WTC11 (cell line): ENCODE measurements around the gene PKM. TPM values are rescaled to one million over a fixed set of nuclear protein-coding genes. Genes with fewer than 3 reads are reported as not detected.

Experiments
- ATAC-seq: fragments of 200-7000 bp; cut with Tn5 transposase; 2 replicates; pipeline ENCODE4 v1.10.0; 2021; ENCODE audit warnings: mild to moderate bottlenecking, moderate library complexity
- CTCF ChIA-PET: fragments of 300-600 bp; sonication (Branson Sonifier 250); formaldehyde crosslinking; loops from one replicate; lab custom pipeline; 2021; ENCODE audit warnings: antibody characterized with exemption; lab: Charles Lee
- POLR2A ChIA-PET: fragments of 350-600 bp; sonication (Branson Sonifier 250); formaldehyde crosslinking; loops from one replicate; lab custom pipeline; 2021; ENCODE audit warnings: antibody characterized with exemption; lab: Charles Lee
- DNase-seq: peaks from one replicate; pipeline ENCODE4 v3.0.0; 2021; ENCODE audit warnings: low spot score
- H3K27ac Mint-ChIP-seq: 2 replicates; pipeline ENCODE4 v1.8.0; 2021; ENCODE audit warnings: mixed read lengths
- H3K27me3 Mint-ChIP-seq: 2 replicates; pipeline ENCODE4 v1.8.0; 2021; ENCODE audit warnings: low read depth, mild to moderate bottlenecking, moderate library complexity, mixed read lengths
- H3K36me3 Mint-ChIP-seq: 2 replicates; pipeline ENCODE4 v1.8.0; 2021; ENCODE audit warnings: mixed read lengths
- H3K4me1 Mint-ChIP-seq: 2 replicates; pipeline ENCODE4 v1.8.0; 2022; ENCODE audit warnings: mixed read lengths
- H3K4me3 Mint-ChIP-seq: 2 replicates; pipeline ENCODE4 v1.8.0; 2021; ENCODE audit warnings: mild to moderate bottlenecking, moderate library complexity, mixed read lengths
- H3K9me3 Mint-ChIP-seq: 2 replicates; pipeline ENCODE4 v1.8.0; 2021; ENCODE audit warnings: mixed read lengths
- GABPB1 ChIP-seq: sonication (generic); formaldehyde crosslinking; IDR thresholded peaks from 2 replicates; pipeline ENCODE4 v1.8.1; 2023; ENCODE audit warnings: mild to moderate bottlenecking, missing genetic modification reagents
- JUN ChIP-seq: sonication (generic); formaldehyde crosslinking; IDR thresholded peaks from 2 replicates; pipeline ENCODE4 v1.8.0; 2023; ENCODE audit warnings: mild to moderate bottlenecking, missing genetic modification reagents
- MYBL2 ChIP-seq: sonication (generic); formaldehyde crosslinking; IDR thresholded peaks from 2 replicates; pipeline ENCODE4 v1.8.1; 2023; ENCODE audit warnings: mild to moderate bottlenecking, moderate library complexity, missing genetic modification reagents
- NFYB ChIP-seq: sonication (generic); formaldehyde crosslinking; conservative IDR thresholded peaks from 2 replicates; pipeline ENCODE4 v1.8.0; 2022; ENCODE audit warnings: low read depth, missing genetic modification reagents
- NR1H2 ChIP-seq: sonication (generic); formaldehyde crosslinking; IDR thresholded peaks from 2 replicates; pipeline ENCODE4 v1.9.0; 2021; ENCODE audit warnings: mild to moderate bottlenecking, moderate library complexity, missing genetic modification reagents
- RELA ChIP-seq: sonication (generic); formaldehyde crosslinking; IDR thresholded peaks from 2 replicates; pipeline ENCODE4 v1.8.1; 2022; ENCODE audit warnings: missing genetic modification reagents, mild to moderate bottlenecking, borderline replicate concordance
- SP1 ChIP-seq: sonication (generic); formaldehyde crosslinking; conservative IDR thresholded peaks from 2 replicates; pipeline ENCODE4 v1.8.1; 2022; ENCODE audit warnings: missing genetic modification reagents
- ZNF138 ChIP-seq: sonication (generic); formaldehyde crosslinking; conservative IDR thresholded peaks from 2 replicates; pipeline ENCODE4 v1.8.1; 2022; ENCODE audit warnings: mild to moderate bottlenecking, moderate library complexity, missing genetic modification reagents
- ZNF232 ChIP-seq: sonication (generic); formaldehyde crosslinking; IDR thresholded peaks from 2 replicates; pipeline ENCODE4 v1.8.0; 2022; ENCODE audit warnings: mild to moderate bottlenecking, missing genetic modification reagents
- total RNA-seq: library from RNA; stranded (reverse); gene quantifications from 3 replicates; pipeline ENCODE4 v1.2.3, GENCODE V29; 2021
- TF ChIP-seq, protein P1 (sequence below): sonication (generic); formaldehyde crosslinking; IDR thresholded peaks from 2 replicates; pipeline ENCODE4 v1.8.1; 2023; ENCODE audit warnings: mild to moderate bottlenecking, missing genetic modification reagents, borderline replicate concordance
- TF ChIP-seq, protein P2 (sequence below): sonication (generic); formaldehyde crosslinking; IDR thresholded peaks from 2 replicates; pipeline ENCODE4 v1.8.0; 2022; ENCODE audit warnings: mild to moderate bottlenecking, missing genetic modification reagents
- TF ChIP-seq, protein P3 (sequence below): sonication (generic); formaldehyde crosslinking; IDR thresholded peaks from 2 replicates; pipeline ENCODE4 v1.8.1; 2022; ENCODE audit warnings: mild to moderate bottlenecking, moderate library complexity, missing genetic modification reagents
- TF ChIP-seq, protein P4 (sequence below): sonication (generic); formaldehyde crosslinking; IDR thresholded peaks from 2 replicates; pipeline ENCODE4 v1.8.0; 2023; ENCODE audit warnings: missing genetic modification reagents
- TF ChIP-seq, protein P5 (sequence below): sonication (generic); formaldehyde crosslinking; IDR thresholded peaks from 2 replicates; pipeline ENCODE4 v1.8.1; 2023; ENCODE audit warnings: mild to moderate bottlenecking, missing genetic modification reagents, moderate library complexity
- TF ChIP-seq, protein P6 (sequence below): fragments of 250-450 bp; sonication (Bioruptor Pico); conservative IDR thresholded peaks from 2 replicates; pipeline ENCODE4 v1.9.0; 2021; ENCODE audit warnings: mild to moderate bottlenecking

PKM gene
- total RNA-seq, 1 experiment from 2014 or later = 858 TPM

DNA sequence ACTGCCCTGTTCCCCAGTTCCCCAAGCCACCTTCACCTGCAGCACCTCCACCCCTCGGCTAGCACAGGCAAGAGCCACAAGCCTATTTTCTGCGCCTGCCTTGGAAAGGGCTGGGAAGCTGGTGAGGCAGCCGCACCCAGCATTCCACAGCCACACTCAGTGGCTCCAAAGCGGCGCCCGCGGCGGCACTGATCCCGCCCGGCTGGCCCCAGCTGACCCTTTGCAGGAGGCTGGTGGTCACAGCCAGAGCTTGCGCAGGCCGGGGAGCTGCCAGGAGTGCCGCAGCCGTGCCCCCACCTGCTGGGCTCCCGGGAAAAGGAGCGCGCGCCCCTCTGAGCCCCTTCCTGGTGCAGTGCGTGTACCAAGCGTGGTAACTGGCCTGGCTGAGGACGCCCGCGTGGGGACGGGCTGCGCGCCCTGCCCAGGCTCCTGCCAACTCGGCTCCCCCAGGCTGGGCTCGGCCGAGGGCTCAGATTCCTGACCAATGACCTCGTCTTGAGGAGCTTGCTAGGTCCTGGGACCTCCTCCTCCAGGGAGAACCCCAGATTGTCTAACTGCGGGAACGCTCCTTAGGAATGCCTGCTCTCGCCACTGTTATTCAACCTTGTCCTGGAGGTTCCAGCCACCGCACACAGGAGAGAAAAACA is 46.7 kb downstream of the PKM start (continued):
- TF ChIP-seq, protein P1, sequence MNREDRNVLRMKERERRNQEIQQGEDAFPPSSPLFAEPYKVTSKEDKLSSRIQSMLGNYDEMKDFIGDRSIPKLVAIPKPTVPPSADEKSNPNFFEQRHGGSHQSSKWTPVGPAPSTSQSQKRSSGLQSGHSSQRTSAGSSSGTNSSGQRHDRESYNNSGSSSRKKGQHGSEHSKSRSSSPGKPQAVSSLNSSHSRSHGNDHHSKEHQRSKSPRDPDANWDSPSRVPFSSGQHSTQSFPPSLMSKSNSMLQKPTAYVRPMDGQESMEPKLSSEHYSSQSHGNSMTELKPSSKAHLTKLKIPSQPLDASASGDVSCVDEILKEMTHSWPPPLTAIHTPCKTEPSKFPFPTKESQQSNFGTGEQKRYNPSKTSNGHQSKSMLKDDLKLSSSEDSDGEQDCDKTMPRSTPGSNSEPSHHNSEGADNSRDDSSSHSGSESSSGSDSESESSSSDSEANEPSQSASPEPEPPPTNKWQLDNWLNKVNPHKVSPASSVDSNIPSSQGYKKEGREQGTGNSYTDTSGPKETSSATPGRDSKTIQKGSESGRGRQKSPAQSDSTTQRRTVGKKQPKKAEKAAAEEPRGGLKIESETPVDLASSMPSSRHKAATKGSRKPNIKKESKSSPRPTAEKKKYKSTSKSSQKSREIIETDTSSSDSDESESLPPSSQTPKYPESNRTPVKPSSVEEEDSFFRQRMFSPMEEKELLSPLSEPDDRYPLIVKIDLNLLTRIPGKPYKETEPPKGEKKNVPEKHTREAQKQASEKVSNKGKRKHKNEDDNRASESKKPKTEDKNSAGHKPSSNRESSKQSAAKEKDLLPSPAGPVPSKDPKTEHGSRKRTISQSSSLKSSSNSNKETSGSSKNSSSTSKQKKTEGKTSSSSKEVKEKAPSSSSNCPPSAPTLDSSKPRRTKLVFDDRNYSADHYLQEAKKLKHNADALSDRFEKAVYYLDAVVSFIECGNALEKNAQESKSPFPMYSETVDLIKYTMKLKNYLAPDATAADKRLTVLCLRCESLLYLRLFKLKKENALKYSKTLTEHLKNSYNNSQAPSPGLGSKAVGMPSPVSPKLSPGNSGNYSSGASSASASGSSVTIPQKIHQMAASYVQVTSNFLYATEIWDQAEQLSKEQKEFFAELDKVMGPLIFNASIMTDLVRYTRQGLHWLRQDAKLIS = no peak
- peak; percentile 54; the same call in 1 of the 2 replicates for TF ChIP-seq SP1 (CRISPR knock-in tag)
- no peak for TF ChIP-seq ZNF138 (CRISPR knock-in tag)
- TF ChIP-seq, protein P2, sequence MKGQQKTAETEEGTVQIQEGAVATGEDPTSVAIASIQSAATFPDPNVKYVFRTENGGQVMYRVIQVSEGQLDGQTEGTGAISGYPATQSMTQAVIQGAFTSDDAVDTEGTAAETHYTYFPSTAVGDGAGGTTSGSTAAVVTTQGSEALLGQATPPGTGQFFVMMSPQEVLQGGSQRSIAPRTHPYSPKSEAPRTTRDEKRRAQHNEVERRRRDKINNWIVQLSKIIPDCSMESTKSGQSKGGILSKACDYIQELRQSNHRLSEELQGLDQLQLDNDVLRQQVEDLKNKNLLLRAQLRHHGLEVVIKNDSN (CRISPR knock-in tag) = no peak
- TF ChIP-seq, protein P3, sequence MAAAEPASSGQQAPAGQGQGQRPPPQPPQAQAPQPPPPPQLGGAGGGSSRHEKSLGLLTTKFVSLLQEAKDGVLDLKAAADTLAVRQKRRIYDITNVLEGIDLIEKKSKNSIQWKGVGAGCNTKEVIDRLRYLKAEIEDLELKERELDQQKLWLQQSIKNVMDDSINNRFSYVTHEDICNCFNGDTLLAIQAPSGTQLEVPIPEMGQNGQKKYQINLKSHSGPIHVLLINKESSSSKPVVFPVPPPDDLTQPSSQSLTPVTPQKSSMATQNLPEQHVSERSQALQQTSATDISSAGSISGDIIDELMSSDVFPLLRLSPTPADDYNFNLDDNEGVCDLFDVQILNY = 0 out of 2 replicates have a peak, but pooled peaks have one; percentile 33
- no peak for TF ChIP-seq NFYB (CRISPR knock-in tag)
- TF ChIP-seq RELA (CRISPR knock-in tag) = 0 out of 2 replicates have a peak, but pooled peaks have one; percentile 68
- TF ChIP-seq, protein P4, sequence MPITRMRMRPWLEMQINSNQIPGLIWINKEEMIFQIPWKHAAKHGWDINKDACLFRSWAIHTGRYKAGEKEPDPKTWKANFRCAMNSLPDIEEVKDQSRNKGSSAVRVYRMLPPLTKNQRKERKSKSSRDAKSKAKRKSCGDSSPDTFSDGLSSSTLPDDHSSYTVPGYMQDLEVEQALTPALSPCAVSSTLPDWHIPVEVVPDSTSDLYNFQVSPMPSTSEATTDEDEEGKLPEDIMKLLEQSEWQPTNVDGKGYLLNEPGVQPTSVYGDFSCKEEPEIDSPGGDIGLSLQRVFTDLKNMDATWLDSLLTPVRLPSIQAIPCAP (CRISPR knock-in tag) = no peak
- TF ChIP-seq, protein P5, sequence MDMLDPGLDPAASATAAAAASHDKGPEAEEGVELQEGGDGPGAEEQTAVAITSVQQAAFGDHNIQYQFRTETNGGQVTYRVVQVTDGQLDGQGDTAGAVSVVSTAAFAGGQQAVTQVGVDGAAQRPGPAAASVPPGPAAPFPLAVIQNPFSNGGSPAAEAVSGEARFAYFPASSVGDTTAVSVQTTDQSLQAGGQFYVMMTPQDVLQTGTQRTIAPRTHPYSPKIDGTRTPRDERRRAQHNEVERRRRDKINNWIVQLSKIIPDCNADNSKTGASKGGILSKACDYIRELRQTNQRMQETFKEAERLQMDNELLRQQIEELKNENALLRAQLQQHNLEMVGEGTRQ (CRISPR knock-in tag) = peak; percentile 46; the same call in 1 of the 2 replicates

DNA sequence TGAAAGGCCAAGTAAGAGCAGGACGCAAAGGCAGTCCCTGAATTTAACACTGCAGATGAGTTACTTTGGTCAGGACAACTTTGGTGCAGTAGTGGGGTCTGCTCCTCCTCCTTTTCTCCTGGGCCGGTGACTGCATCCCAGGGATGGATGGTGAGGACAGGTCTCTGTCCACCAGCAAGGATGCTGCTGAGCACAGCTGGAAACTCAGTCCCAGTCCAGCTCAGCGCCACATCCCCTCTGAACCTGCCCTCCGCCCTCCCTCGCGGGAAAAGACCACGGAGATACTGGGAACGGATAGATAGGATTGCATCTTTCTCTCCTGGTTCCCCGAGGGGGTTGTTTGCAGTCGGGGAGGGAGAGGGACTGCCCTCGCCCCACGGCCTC is 47.2 kb downstream of the PKM start:
- CTCF ChIA-PET = interaction anchor here (1.0 to 2.5 kb wide), 5 partner anchors 14 to 381 kb away, joined by 3 to 9 read pairs (median 5); partner anchors contain the start of gene GRAMD2A

DNA sequence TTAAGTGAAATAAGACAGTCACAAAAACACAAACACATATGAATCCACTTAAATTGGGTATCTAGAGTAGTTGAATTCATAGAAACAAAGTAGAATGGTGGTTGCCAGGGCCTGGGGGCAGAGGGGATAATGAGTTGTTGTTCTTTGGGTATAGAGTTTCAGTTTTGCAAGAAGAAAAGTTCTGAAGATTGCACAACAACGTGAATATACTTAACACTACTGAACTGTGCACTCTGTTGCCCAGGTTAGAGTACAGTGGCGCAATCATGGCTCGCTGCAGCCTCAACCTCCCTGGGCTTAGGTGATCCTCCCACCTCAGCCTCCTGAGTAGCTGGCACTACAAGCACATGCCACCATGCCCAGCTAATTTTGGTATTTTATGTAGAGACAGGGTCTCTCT is 48.3 kb downstream of the PKM start:
- POLR2A ChIA-PET = no interaction called here
- TF ChIP-seq GABPB1 (CRISPR knock-in tag) = peak; percentile 70
- no peak for TF ChIP-seq JUN (CRISPR knock-in tag)
- Mint-ChIP-seq H3K4me3 (no peak overlapping the region), H3K27me3 (peaks cover 19% of the 10 kb centered on the region), H3K36me3 (no peaks in the 10 kb centered on the region), H3K9me3 (no peaks in the 10 kb centered on the region), H3K4me1 (peaks cover 11% of the 10 kb centered on the region), H3K27ac (no peak overlapping the region)
- no peak for DNase-seq
- ATAC-seq = no peak
- CTCF ChIA-PET = interaction anchor here (2.5 kb wide), 1 partner anchor 15 kb away, joined by 9 read pairs; the partner anchor contains the start of gene GRAMD2A

More for the DNA sequence above, 47.2 kb downstream of the PKM start:
- TF ChIP-seq NR1H2 (CRISPR knock-in tag) (no peak), MYBL2 (no peak), ZNF232 (CRISPR knock-in tag) (no peak)
- TF ChIP-seq, protein P6, sequence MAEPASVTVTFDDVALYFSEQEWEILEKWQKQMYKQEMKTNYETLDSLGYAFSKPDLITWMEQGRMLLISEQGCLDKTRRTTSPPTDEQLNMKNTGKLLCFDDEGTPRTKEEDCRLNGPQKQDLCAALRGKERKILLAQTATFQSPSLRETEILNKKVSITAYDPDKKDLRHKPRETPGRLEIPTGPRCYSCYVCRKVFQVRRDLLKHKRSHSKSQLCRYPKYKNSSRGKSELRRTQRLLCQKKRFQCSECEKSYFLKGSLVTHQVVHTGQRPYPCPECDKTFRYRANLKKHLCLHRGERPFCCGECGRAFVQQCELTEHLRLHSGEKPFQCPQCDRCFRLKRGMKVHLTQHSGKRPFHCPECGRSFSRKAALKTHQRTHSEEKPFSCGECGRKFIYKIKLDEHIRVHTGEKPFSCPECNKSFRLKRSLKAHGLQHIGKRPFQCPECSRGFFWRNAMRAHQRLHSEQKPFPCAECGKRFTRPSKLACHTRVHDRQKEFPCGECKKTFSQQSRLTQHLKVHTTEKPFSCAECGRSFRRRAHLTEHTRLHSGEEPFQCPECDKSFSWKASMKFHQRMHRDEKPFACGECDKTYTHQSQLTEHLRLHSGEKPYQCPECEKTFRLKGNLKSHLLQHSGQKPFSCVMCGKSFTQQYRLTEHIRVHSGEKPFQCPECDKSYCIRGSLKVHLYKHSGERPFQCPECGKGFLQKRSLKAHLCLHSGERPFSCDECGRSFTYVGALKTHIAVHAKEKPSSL (CRISPR knock-in tag) = no peak
- ATAC-seq (peak; percentile 4; the same call in 1 of the 2 replicates), DNase-seq (no peak)
- no peaks in the 10 kb centered on the region for H3K36me3 Mint-ChIP-seq
- peaks cover 19% of the 10 kb centered on the region for H3K27me3 Mint-ChIP-seq
- peaks cover 11% of the 10 kb centered on the region for H3K4me1 Mint-ChIP-seq
- POLR2A ChIA-PET = no interaction called here
- H3K9me3 Mint-ChIP-seq = no peaks in the 10 kb centered on the region
- H3K4me3 Mint-ChIP-seq = peak overlapping the region; percentile 59
- no peak overlapping the region for H3K27ac Mint-ChIP-seq
